ENCODE measurements around the gene OSBP2. TPM values are rescaled to one million over a fixed set of nuclear protein-coding genes. Genes with fewer than 3 reads are reported as not detected.
A peak's percentile ranks its signal among the peaks of the same experiment; 100 is the strongest.

OSBP2 gene
- total and polyA plus RNA-seq, 10 donors: 0.38 to 41.4 (median 6.5) TPM

- TF ChIP-seq CTCF (IDR thresholded peaks at IDR 0.05 in 8 of 11, conservative IDR thresholded peaks at IDR 0.05 in 3 of 11) (no peak), POLR2AphosphoS5 (IDR thresholded peaks at IDR 0.05) (no peak), POLR2A (IDR thresholded peaks at IDR 0.05) (no peak)
- peak; percentile 40 for DNase-seq
- intact Hi-C loops (cut with DNase I; ENCODE audit: low total_unique reads): no loop called here
Measured at GRCh38 chr22:30889996-30890480, 195.4 kb downstream of the OSBP2 start.

DNA sequence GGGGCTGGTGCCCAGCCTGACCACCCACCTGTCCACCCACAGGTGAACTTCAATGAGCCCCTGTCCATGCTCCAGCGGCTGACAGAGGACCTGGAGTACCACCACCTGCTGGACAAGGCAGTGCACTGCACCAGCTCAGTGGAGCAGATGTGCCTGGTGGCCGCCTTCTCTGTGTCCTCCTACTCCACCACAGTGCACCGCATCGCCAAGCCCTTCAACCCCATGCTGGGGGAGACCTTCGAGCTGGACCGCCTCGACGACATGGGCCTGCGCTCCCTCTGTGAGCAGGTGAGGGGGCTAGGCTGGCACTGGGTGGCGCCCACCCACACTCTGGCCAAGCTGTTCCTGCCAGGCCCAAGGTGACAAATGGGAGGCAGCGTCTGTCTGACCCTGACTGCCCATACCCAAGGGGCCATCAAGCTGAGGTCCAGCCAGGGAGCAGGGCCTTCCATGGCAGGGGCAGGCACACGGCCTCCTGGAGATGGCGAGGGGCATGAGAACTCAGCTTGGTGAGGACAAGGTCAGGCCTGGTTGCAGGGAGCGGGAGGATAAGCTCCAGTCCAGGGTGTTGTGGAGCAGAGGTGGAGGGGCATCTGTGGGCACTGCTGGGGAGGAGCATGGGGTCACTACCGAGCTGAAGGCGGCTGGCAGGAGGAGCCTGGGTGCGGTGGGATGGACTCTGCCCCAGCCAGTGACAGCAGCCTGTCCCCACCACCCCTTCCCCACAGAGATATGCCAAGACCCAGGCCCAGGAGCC, 196.2 kb downstream of the OSBP2 start:
- DNase-seq: peak; percentile 74
- H3K9me3 ChIP-seq: no peaks in the 10 kb centered on the region
- H3K4me1 ChIP-seq: no peaks in the 10 kb centered on the region
- H3K36me3 ChIP-seq: peaks cover 0 to 82% (median 19%) of the 10 kb centered on the region in 6 donors
- H3K4me3 ChIP-seq: no peak overlapping the region
- H3K27ac ChIP-seq: no peak overlapping the region
- no peaks in the 10 kb centered on the region for H3K27me3 ChIP-seq (replicated peaks in 1 of 7)
- intact Hi-C loops (cut with DNase I; ENCODE audit: low total_unique reads): no loop called here
- 84 to 87% (median 85%) methylated on average over 10 to 17 of the region's 17 CpGs for WGBS, 5 donors
- TF ChIP-seq POLR2AphosphoS5 (IDR thresholded peaks at IDR 0.05) (peak in 1 of 3 donors; percentile 17), CTCF (IDR thresholded peaks at IDR 0.05 in 8 of 11, conservative IDR thresholded peaks at IDR 0.05 in 3 of 11) (peak in 10 of 11 experiments; percentile 36 to 80 (median 67)), POLR2A (IDR thresholded peaks at IDR 0.05) (no peak)

More at GRCh38 chr22:30889996-30890480, 195.4 kb downstream of the OSBP2 start:
- Histone ChIP-seq H3K27me3 (replicated peaks in 1 of 7) (no peaks in the 10 kb centered on the region), H3K4me1 (no peaks in the 10 kb centered on the region), H3K27ac (no peak overlapping the region), H3K36me3 (peaks cover 0 to 74% (median 19%) of the 10 kb centered on the region in 6 donors), H3K9me3 (no peaks in the 10 kb centered on the region), H3K4me3 (no peak overlapping the region)
- WGBS, 5 donors: 77 to 92% (median 84%) methylated on average over 9 of the region's 9 CpGs

DNA sequence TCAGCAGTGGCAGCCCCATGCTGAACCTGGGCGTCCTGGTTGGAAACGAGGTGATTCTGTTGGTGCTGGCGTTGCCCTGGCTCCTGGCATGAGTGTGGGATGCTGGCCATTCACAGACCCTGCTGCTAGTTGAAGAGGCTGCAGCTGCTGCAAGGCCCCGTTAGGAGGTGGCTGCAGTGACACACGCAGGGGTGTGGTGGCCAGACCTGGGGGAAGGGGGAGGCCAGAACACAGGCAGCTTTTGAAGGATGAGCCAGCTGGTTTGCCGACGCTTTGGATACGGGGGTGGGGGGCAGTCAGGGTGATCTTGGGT, 196.7 kb downstream of the OSBP2 start:
- no peak overlapping the region for H3K4me3 ChIP-seq
- H3K27ac ChIP-seq: no peak overlapping the region
- intact Hi-C loops (cut with DNase I; ENCODE audit: low total_unique reads): no loop called here
- H3K9me3 ChIP-seq: no peaks in the 10 kb centered on the region
- WGBS, 5 donors: 85 to 96% (median 88%) methylated on average over 8 of the region's 8 CpGs
- H3K4me1 ChIP-seq: no peaks in the 10 kb centered on the region
- TF ChIP-seq CTCF (IDR thresholded peaks at IDR 0.05 in 8 of 11, conservative IDR thresholded peaks at IDR 0.05 in 3 of 11) (no peak), POLR2AphosphoS5 (IDR thresholded peaks at IDR 0.05) (no peak)
- no peak for DNase-seq
- no peaks in the 10 kb centered on the region for H3K27me3 ChIP-seq (replicated peaks in 1 of 7)
- H3K36me3 ChIP-seq: peaks cover 0 to 85% (median 19%) of the 10 kb centered on the region in 6 donors

- peaks cover 0 to 85% (median 19%) of the 10 kb centered on the region in 6 donors for H3K36me3 ChIP-seq
Measured at GRCh38 chr22:30891781-30892180, 197.1 kb downstream of the OSBP2 start.

More at GRCh38 chr22:30891781-30892180, 197.1 kb downstream of the OSBP2 start:
- no peaks in the 10 kb centered on the region for H3K27me3 ChIP-seq (replicated peaks in 1 of 7)
- DNase-seq: no peak
- no peak overlapping the region for H3K27ac ChIP-seq
- 85 to 92% (median 88%) methylated on average over 6 of the region's 6 CpGs for WGBS, 5 donors
- H3K4me1 ChIP-seq: no peaks in the 10 kb centered on the region
- no peaks in the 10 kb centered on the region for H3K9me3 ChIP-seq
- no peak overlapping the region for H3K4me3 ChIP-seq
- intact Hi-C loops (cut with DNase I; ENCODE audit: low total_unique reads): no loop called here
- TF ChIP-seq POLR2AphosphoS5 (IDR thresholded peaks at IDR 0.05) (no peak), POLR2A (IDR thresholded peaks at IDR 0.05) (no peak), CTCF (IDR thresholded peaks at IDR 0.05 in 8 of 11, conservative IDR thresholded peaks at IDR 0.05 in 3 of 11) (no peak)
